ENCODE data around the gene PCDHGB3.

DNA sequence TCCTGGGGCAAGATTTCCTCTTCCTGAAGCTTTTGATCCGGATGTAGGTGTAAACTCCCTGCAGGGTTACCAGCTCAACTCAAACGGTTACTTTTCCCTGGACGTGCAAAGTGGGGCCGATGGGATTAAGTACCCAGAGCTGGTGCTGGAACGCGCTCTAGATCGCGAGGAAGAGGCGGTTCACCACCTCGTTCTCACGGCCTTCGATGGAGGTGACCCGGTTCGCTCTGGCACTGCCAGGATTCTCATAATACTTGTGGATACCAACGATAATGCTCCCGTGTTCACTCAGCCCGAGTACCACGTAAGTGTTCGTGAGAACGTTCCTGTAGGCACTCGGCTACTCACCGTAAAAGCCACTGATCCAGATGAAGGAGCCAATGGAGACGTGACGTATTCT lies 14.4 kb upstream of the PCDHGB3 start:
- TF ChIP-seq, protein P1, sequence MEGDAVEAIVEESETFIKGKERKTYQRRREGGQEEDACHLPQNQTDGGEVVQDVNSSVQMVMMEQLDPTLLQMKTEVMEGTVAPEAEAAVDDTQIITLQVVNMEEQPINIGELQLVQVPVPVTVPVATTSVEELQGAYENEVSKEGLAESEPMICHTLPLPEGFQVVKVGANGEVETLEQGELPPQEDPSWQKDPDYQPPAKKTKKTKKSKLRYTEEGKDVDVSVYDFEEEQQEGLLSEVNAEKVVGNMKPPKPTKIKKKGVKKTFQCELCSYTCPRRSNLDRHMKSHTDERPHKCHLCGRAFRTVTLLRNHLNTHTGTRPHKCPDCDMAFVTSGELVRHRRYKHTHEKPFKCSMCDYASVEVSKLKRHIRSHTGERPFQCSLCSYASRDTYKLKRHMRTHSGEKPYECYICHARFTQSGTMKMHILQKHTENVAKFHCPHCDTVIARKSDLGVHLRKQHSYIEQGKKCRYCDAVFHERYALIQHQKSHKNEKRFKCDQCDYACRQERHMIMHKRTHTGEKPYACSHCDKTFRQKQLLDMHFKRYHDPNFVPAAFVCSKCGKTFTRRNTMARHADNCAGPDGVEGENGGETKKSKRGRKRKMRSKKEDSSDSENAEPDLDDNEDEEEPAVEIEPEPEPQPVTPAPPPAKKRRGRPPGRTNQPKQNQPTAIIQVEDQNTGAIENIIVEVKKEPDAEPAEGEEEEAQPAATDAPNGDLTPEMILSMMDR (conservative IDR thresholded peaks at IDR 0.05; ENCODE audit: low read length) = no peak
- no peak for TF ChIP-seq EZH2phosphoT487 (IDR thresholded peaks at IDR 0.05; ENCODE audit: borderline replicate concordance, low read depth, low read length)
